H7 (cell line): ENCODE results near the gene AOPEP. TPM values are rescaled to one million over a fixed set of nuclear protein-coding genes. Genes with fewer than 3 reads are reported as not detected.

Experiments used
- DNase-seq: peaks from one replicate; pipeline ENCODE4 v3.0.0; 2012
- H3K27me3 ChIP-seq: 2 replicates; pipeline ENCODE4 v1.6.0; 2011; ENCODE audit warnings: mild to moderate bottlenecking, low read length; ENCODE audit not compliant: control insufficient read depth, insufficient read depth
- H3K36me3 ChIP-seq: replicated peaks from 2 replicates; pipeline ENCODE4 v1.5.1; 2011; ENCODE audit warnings: low read length; ENCODE audit not compliant: control insufficient read depth, insufficient read depth
- H3K4me3 ChIP-seq: 2 replicates; pipeline ENCODE4 v1.5.1; 2011; ENCODE audit warnings: low read depth, mild to moderate bottlenecking, control low read depth, low read length, moderate library complexity; ENCODE audit not compliant: insufficient read depth
- total RNA-seq: library from RNA; depleted of rRNA; stranded (reverse); fragments of >200 nt; shearing (Covaris generic); gene quantifications from 2 replicates; pipeline ENCODE4 v1.2.3, GENCODE V29; 2014

Gene AOPEP
- total RNA-seq, 1 experiment from 2014 or later: 12.1 TPM

GRCh38 chr9:95021166-95021886 lies 294.8 kb downstream of the AOPEP start:
- no peak for DNase-seq
- Histone ChIP-seq H3K27me3 (no peaks in the 10 kb centered on the region), H3K4me3 (no peak overlapping the region), H3K36me3 (no peaks in the 10 kb centered on the region)

- no peak overlapping the region for H3K4me3 ChIP-seq
- no peaks in the 10 kb centered on the region for H3K36me3 ChIP-seq
- no peak for DNase-seq
- H3K27me3 ChIP-seq: no peaks in the 10 kb centered on the region
These were observed 296.2 kb downstream of the AOPEP start for GRCh38 chr9:95022657-95023056.

- DNase-seq: no peak
- H3K27me3 ChIP-seq: no peaks in the 10 kb centered on the region
- no peaks in the 10 kb centered on the region for H3K36me3 ChIP-seq
- H3K4me3 ChIP-seq: no peak overlapping the region
These were observed 296.9 kb downstream of the AOPEP start for GRCh38 chr9:95023217-95024003.

GRCh38 chr9:95024097-95024671 lies 297.7 kb downstream of the AOPEP start:
- Histone ChIP-seq H3K27me3 (no peaks in the 10 kb centered on the region), H3K4me3 (no peak overlapping the region), H3K36me3 (no peaks in the 10 kb centered on the region)
- peak; percentile 50 for DNase-seq

- Histone ChIP-seq H3K36me3 (no peaks in the 10 kb centered on the region), H3K4me3 (no peak overlapping the region), H3K27me3 (no peaks in the 10 kb centered on the region)
- DNase-seq: peak; percentile 36
These were observed 299.0 kb downstream of the AOPEP start for GRCh38 chr9:95025213-95026147.

DNA sequence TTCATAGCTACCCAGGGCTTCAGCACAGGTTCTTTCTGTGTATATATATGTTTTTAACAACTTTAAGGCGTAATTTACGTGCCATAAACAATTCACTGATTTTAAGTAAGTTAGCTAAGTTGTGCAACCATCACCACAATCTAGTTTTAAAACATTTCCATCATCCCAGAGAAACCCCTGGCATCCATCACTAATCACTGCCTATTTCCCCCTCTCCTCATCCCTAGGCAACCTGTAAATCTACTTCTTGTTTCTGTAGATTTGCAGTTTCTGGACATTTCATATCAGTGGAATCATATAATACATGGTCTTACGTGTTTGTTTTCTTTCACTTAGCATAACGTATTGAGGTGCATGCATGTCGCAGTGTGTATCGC lies 299.6 kb downstream of the AOPEP start:
- H3K27me3 ChIP-seq: no peaks in the 10 kb centered on the region
- H3K36me3 ChIP-seq: no peaks in the 10 kb centered on the region
- DNase-seq: no peak
- no peak overlapping the region for H3K4me3 ChIP-seq

DNA sequence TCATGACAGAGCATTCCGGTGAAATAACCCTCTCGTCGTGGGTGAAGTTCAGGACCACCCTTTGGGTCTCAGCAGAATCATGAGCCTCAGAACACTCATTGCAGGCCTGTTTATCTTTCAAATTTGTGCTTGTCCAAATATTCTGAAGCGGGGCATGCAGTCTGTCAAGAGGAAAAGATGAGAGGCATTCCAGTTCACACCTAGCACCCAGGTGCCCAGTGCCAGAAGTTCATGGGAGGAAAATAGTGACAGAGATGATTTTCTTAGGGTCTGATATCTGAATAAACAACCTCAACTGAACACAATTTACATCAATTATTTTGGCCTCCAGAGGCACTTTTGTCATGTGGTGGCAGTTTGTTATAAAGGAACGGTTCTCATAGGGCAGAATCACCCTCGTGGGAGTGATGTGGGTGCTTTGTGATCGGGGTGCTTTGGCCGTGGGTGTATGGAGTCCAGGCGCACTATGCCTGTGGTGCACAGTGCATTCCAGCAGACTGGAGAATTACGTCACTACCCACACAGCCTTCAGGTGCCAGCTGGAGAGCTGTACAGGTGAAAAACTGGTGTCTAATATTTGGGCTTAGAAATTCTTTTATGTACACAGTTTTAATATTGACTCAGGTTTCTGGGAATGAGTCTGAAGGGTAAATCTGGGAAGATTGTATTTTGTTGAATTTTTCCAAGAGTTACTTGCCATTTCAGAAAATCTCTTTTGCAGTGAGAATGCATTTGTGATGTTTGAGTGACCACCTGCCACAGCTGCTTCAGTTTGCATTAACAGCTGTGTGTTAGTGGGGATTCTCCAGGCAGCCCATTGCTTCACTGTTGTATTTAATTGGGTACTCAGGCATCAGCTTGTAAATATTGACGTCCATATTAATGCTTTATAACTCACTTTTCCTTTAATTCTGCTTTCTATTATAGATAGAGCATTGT lies 301.7 kb downstream of the AOPEP start:
- DNase-seq: no peak
- H3K4me3 ChIP-seq: no peak overlapping the region
- H3K36me3 ChIP-seq: no peaks in the 10 kb centered on the region

GRCh38 chr9:95028853-95029219 lies 302.3 kb downstream of the AOPEP start:
- DNase-seq: no peak
- Histone ChIP-seq H3K4me3 (no peak overlapping the region), H3K36me3 (no peaks in the 10 kb centered on the region), H3K27me3 (no peaks in the 10 kb centered on the region)

More for the DNA sequence above, 301.7 kb downstream of the AOPEP start:
- no peaks in the 10 kb centered on the region for H3K27me3 ChIP-seq

DNA sequence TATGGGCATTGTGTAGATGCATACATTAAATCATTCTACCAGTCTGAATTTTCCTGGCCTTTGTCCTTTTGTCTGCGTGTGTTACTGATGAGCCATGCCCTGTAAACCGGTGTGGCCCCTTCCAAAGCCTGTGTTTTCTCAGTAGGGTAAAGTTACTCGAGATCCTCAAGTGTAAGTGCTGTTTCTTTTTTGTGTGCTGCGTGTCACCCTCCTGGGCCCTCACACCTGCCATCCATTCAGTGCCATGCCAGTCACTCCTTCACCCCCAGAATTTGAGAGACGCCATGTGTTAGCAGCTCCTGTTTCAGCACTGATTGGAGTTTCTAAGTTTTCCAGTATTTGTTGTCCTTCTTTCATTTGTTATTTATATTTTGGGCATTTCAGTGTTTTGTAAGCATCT lies 302.8 kb downstream of the AOPEP start:
- Histone ChIP-seq H3K27me3 (no peaks in the 10 kb centered on the region), H3K36me3 (no peaks in the 10 kb centered on the region), H3K4me3 (no peak overlapping the region)
- DNase-seq: no peak

GRCh38 chr9:95029720-95030119 lies 303.2 kb downstream of the AOPEP start:
- DNase-seq: no peak
- Histone ChIP-seq H3K36me3 (no peaks in the 10 kb centered on the region), H3K27me3 (no peaks in the 10 kb centered on the region), H3K4me3 (no peak overlapping the region)

GRCh38 chr9:95030344-95030743 lies 303.8 kb downstream of the AOPEP start:
- Histone ChIP-seq H3K4me3 (no peak overlapping the region), H3K36me3 (no peaks in the 10 kb centered on the region), H3K27me3 (no peaks in the 10 kb centered on the region)
- no peak for DNase-seq

DNA sequence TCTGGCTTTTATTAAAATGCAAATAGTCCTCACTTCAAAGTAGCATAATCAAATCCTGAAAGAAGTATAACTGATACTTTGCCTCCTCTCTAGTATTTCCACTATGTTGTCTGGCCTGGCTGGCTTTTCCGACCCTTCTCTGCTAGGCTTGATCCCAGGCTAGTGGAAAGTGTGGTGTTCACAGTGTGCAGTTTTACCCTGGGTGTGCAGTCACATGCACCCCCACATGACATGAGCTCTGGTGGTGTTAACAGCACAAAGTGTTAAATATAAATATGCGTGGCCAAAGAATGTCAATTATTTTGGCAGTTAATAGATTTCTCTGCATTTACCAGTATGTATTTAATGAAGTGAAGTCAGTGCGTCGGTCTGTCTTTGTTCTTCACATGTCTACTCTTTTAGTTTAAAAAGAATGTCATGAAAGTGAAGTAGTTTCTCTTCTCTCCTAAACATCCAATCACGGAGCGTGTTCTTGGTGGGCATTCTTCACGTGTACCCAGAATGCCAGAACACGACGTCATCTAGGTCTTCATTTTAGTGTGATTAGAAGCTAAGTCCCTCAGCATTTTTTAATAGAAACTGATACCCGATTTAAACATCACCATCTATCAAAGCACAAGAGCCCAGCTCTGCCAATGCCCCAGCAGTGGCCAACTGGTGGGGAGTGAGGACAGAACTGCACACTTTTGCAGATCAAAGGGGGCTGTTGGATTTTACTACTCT lies 304.6 kb downstream of the AOPEP start:
- H3K27me3 ChIP-seq: no peaks in the 10 kb centered on the region
- no peak for DNase-seq
- H3K36me3 ChIP-seq: no peaks in the 10 kb centered on the region
- no peak overlapping the region for H3K4me3 ChIP-seq
